NCI-H82 treated with DMSO at 0.1 percent for 48 hours (cell line): ENCODE data around the gene RBP3.
A peak's percentile ranks its signal among the peaks of the same experiment; 100 is the strongest.

Experiments
- DNase-seq: peaks from one replicate; lab custom pipeline; 2025; ENCODE audit not compliant: unreplicated experiment; lab: John Stamatoyannopoulos, UW

The RBP3 gene

GRCh38 chr10:47336387-47337134, 11.6 kb upstream of the RBP3 start:
- no peak for DNase-seq

DNA sequence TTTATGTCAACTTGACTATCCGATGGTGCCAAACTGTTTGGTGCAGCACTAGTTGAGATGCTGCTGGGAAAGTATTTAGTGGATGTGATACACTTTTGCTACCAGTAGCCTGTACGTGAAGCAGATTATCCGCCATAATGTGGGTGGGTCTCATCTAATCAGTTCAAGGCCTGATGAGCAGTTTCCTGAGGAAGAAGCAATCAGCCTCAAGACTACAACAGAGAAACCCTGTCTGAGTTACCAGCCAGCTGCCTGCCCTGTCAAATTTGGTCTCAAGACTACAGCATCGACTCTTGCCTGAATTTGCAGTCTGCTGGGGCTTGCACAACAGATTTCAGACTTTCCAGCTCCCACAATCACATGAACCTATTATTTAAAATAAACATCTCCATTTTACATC, 10.9 kb upstream of the RBP3 start:
- DNase-seq: no peak

DNA sequence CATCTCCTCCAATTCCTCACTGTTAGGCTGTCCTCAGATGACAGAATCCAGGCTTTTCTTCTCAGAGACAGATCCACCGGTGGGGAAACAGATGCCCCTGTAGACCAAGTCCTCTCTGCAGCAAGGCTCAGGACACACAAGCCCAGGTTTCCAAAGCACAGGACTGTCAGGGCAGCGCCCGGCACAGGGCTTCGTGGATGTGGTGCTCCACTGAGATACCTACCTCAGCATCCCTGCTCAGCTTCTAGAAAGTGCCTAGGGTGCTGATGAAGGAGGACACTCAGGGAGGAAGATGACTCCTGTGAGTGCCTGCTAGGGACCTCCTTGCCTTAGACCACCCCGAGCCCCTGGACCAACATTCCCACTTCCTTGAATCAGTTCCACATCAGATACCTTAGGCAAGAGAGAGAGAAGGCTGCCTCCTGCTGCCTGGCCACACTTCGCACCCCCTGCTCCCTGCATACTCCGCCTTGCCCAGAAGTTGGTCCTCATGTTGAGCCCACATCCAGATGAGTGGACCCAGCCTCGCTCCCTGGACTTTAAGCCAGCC, 8.9 kb upstream of the RBP3 start:
- no peak for DNase-seq

GRCh38 chr10:47339759-47340607, 8.2 kb upstream of the RBP3 start:
- DNase-seq: no peak

GRCh38 chr10:47340608-47341170, 7.5 kb upstream of the RBP3 start:
- DNase-seq: no peak

DNA sequence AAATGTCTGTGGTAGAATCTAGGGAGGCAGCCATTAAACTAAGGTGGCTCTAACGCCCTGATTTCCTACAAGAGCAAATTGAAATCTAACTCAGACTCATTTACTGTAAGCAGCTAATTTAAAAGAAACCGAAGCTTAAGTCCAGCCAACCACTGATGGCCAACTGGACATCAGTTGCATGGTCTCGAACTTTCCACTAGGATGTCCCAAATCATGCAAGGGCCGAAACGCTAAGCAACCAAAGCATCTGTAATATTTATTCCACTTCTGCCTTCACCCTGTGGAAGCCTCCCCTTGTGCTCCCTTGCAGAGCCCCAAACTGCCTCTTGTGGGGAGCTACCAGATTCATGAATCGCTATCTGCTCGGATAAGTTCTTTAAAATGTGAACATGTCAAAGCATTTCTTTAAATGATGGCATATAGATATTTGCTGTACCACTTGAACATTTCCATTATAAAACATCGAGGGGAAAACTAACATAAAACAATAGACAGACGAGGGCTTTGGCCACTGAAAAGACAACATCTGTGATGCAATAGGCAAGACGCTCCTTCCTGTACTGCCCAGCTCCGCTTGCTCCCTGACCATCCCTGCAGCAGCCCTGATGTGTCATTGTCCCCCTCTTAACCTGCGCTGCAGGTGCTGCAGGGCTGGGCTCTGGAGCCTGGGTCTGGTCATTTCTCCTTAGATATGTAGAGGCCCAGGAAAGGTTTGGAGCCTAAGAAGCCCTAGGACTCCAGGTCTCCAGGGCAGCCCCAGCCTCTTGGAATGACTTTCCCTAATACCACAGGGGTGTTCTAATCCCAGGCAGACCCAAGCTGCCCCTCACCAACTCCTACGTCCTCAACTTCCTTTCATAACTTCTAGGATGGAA, 2.9 kb upstream of the RBP3 start:
- DNase-seq: no peak

GRCh38 chr10:47346581-47347302, 1.4 kb upstream of the RBP3 start:
- peak; percentile 90 for DNase-seq

GRCh38 chr10:47347303-47347675, 874 bp upstream of the RBP3 start:
- no peak for DNase-seq

DNA sequence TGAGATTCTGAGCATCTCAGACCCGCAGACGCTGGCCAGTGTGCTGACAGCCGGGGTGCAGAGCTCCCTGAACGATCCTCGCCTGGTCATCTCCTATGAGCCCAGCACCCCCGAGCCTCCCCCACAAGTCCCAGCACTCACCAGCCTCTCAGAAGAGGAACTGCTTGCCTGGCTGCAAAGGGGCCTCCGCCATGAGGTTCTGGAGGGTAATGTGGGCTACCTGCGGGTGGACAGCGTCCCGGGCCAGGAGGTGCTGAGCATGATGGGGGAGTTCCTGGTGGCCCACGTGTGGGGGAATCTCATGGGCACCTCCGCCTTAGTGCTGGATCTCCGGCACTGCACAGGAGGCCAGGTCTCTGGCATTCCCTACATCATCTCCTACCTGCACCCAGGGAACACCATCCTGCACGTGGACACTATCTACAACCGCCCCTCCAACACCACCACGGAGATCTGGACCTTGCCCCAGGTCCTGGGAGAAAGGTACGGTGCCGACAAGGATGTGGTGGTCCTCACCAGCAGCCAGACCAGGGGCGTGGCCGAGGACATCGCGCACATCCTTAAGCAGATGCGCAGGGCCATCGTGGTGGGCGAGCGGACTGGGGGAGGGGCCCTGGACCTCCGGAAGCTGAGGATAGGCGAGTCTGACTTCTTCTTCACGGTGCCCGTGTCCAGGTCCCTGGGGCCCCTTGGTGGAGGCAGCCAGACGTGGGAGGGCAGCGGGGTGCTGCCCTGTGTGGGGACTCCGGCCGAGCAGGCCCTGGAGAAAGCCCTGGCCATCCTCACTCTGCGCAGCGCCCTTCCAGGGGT, 703 bp downstream of the RBP3 start:
- no peak for DNase-seq

GRCh38 chr10:47349516-47349915, 1.4 kb downstream of the RBP3 start:
- DNase-seq: no peak

DNA sequence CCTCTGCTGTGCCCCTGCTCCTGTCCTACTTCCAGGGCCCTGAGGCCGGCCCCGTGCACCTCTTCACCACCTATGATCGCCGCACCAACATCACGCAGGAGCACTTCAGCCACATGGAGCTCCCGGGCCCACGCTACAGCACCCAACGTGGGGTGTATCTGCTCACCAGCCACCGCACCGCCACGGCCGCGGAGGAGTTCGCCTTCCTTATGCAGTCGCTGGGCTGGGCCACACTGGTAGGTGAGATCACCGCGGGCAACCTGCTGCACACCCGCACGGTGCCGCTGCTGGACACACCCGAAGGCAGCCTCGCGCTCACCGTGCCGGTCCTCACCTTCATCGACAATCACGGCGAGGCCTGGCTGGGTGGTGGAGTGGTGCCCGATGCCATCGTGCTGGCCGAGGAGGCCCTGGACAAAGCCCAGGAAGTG, 1.8 kb downstream of the RBP3 start:
- no peak for DNase-seq

DNA sequence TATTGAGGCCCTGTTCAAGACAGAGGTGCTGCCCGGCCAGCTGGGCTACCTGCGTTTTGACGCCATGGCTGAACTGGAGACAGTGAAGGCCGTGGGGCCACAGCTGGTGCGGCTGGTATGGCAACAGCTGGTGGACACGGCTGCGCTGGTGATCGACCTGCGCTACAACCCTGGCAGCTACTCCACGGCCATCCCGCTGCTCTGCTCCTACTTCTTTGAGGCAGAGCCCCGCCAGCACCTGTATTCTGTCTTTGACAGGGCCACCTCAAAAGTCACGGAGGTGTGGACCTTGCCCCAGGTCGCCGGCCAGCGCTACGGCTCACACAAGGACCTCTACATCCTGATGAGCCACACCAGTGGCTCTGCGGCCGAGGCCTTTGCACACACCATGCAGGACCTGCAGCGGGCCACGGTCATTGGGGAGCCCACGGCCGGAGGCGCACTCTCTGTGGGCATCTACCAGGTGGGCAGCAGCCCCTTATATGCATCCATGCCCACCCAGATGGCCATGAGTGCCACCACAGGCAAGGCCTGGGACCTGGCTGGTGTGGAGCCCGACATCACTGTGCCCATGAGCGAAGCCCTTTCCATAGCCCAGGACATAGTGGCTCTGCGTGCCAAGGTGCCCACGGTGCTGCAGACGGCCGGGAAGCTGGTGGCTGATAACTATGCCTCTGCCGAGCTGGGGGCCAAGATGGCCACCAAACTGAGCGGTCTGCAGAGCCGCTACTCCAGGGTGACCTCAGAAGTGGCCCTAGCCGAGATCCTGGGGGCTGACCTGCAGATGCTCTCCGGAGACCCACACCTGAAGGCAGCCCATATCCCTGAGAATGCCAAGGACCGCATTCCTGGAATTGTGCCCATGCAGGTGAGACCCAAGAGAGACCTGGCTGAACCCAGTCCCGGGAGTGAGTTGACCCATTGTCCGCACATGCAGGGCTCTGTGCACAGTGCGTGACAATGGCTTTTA, 2.8 kb downstream of the RBP3 start:
- no peak for DNase-seq

- DNase-seq: no peak
Measured at GRCh38 chr10:47351899-47352815, 4.0 kb downstream of the RBP3 start.

DNA sequence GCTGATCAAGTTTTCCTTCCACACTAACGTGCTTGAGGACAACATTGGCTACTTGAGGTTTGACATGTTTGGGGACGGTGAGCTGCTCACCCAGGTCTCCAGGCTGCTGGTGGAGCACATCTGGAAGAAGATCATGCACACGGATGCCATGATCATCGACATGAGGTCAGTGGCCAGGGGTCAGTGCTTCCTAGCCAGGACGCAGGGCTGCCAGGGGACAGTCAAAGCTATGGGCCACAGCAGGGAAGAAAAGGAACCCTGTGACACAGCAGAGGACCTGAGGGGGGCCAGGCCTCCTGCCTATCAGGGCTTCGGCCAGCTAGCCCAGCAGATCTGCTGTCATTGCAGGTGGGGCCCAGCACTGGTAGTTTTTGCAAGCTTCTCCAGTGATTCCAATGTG, 5.2 kb downstream of the RBP3 start:
- DNase-seq: no peak

- no peak for DNase-seq
Measured at GRCh38 chr10:47354165-47354564, 6.0 kb downstream of the RBP3 start.

- DNase-seq: no peak
Measured at GRCh38 chr10:47354900-47355299, 6.7 kb downstream of the RBP3 start.

GRCh38 chr10:47356708-47357107, 8.5 kb downstream of the RBP3 start:
- DNase-seq: no peak
